ENCODE measurements around the gene AP1M2. TPM values are rescaled to one million over a fixed set of nuclear protein-coding genes. Genes with fewer than 3 reads are reported as not detected.
A peak's percentile ranks its signal among the peaks of the same experiment; 100 is the strongest.
"Not testable (repeated sequence)": the region's sequence is repeated elsewhere in the genome, so short reads cannot be mapped to it uniquely, and the experiment has no call there.

The AP1M2 gene
- polyA plus RNA-seq, 2 of the 4 experiments (the other 2 are of a cell fraction) = 17.4 to 53.1 TPM

DNA sequence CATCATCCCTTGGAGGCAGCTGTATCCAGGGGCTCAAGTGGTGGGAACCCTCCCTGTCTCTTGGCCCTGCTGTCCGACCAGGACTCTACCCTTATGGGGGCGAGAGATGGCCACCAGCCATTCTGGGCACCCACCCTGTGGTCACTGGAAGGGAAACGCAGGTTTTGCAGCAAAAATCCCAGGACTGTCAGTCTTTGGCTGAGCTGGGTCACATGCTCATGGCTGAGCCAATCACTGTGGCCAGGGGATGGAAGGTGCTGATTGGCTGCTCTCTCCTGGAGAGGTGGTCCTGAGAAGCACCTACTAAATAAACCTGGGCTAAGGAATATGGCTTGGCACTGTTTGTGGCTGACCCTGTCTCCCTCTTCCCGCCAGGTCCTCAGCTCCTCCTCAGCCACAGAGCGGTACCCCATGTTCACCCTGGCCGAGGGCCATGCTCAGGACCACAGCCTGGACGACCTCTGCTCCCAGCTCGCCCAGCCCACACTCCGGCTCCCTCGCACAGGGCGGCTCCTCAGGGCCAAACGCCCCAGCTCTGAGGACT lies 34.5 kb downstream of the AP1M2 start:
- H3K9me3 ChIP-seq = no peaks in the 10 kb centered on the region
- CTCF ChIA-PET = interaction anchor here (0.8 to 4.2 kb wide), 6 partner anchors 11 to 42 kb away, joined by 3 to 26 read pairs (median 4); partner anchors contain the start of gene KRI1
- 0 out of 2 replicates have a peak, but pooled peaks have one; percentile 20 for TF ChIP-seq RARB (CRISPR knock-in tag; IDR thresholded peaks at IDR 0.05)
- TF ChIP-seq, protein P1, sequence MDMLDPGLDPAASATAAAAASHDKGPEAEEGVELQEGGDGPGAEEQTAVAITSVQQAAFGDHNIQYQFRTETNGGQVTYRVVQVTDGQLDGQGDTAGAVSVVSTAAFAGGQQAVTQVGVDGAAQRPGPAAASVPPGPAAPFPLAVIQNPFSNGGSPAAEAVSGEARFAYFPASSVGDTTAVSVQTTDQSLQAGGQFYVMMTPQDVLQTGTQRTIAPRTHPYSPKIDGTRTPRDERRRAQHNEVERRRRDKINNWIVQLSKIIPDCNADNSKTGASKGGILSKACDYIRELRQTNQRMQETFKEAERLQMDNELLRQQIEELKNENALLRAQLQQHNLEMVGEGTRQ (IDR thresholded peaks at IDR 0.05) = peak; percentile 71
- no peak for TF ChIP-seq MAFK (IDR thresholded peaks at IDR 0.05; ENCODE audit: partially characterized antibody)
- FAIRE-seq (no peak), DNase-seq (ENCODE audit: low read depth in 1 of 2, low spot score in 1 of 2) (peak; percentile 48), ATAC-seq (peak; percentile 49 to 86; a peak in 5 of 6 replicates)
- no peak overlapping the region for H3K27ac ChIP-seq
- POLR2A ChIA-PET = interaction anchor here (0.5 to 0.6 kb wide), 2 partner anchors 9 to 24 kb away, joined by 4 to 5 read pairs; no protein-coding TSS in a partner anchor
- no peak overlapping the region for H3K4me3 ChIP-seq
- 89% methylated on average over 10 of the region's 12 CpGs for WGBS (ENCODE audit: missing lambda C conversion rate)
- no peaks in the 10 kb centered on the region for H3K4me1 ChIP-seq
- H3K4me2 ChIP-seq = no peak overlapping the region

DNA sequence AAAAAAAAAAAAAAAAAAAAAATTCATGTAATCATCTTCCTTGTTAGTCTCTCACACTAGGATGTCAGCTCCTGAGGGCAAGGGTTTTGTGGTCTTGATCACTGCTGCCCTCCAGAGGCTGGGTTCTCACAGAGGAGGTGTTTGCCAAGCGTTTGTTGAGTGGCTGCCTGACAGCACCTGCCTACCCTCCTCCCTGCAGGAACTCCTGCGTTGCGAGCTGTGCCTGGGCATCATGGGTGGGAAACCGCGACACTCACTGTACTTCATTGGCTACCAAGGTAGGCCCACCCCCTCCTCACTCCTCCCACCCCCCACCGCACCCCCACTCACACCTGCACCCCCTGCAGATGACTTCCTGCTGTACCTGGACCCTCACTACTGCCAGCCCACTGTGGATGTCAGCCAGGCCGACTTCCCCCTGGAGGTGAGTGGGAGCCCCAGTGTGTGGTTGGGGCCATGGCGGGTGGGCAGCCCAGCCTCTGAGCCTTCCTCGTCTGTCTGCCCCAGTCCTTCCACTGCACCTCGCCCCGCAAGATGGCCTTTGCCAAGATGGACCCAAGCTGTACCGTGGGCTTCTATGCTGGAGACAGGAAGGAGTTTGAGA lies 35.3 kb downstream of the AP1M2 start:
- DNase-seq (ENCODE audit: low read depth in 1 of 2, low spot score in 1 of 2) = peak in 1 of 2 experiments; percentile 72
- no peak overlapping the region for H3K4me3 ChIP-seq
- H3K27ac ChIP-seq = no peak overlapping the region
- FAIRE-seq = no peak
- TF ChIP-seq RAD21 (conservative IDR thresholded peaks at IDR 0.05 in 1 of 2, IDR thresholded peaks at IDR 0.05 in 1 of 2) = peak; percentile 26 to 40; a peak in 2 of 5 replicates
- no peak for TF ChIP-seq TFCP2L1 (CRISPR knock-in tag; IDR thresholded peaks at IDR 0.05)
- TF ChIP-seq MAZ (IDR thresholded peaks at IDR 0.05; ENCODE audit: borderline replicate concordance, low read depth, low read length) = no peak
- no peak for TF ChIP-seq CHD2 (IDR thresholded peaks at IDR 0.05; ENCODE audit: low read length, partially characterized antibody)
- TF ChIP-seq ZC3H11A (IDR thresholded peaks at IDR 0.05) = no peak
- TF ChIP-seq, protein P2, sequence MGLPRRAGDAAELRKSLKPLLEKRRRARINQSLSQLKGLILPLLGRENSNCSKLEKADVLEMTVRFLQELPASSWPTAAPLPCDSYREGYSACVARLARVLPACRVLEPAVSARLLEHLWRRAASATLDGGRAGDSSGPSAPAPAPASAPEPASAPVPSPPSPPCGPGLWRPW (IDR thresholded peaks at IDR 0.05) = no peak
- CTCF ChIA-PET = interaction anchor here (0.8 to 4.2 kb wide), 7 partner anchors 10 to 148 kb away, joined by 3 to 26 read pairs (median 5); partner anchors contain the start of gene KRI1
- POLR2A ChIA-PET = no interaction called here
- no peaks in the 10 kb centered on the region for H3K9me3 ChIP-seq
- no peak overlapping the region for H3K4me2 ChIP-seq
- WGBS (ENCODE audit: missing lambda C conversion rate) = 84% methylated on average over 7 of the region's 12 CpGs
- no peaks in the 10 kb centered on the region for H3K4me1 ChIP-seq
- ATAC-seq = peak; percentile 64 to 75; a peak in 5 of 6 replicates

DNA sequence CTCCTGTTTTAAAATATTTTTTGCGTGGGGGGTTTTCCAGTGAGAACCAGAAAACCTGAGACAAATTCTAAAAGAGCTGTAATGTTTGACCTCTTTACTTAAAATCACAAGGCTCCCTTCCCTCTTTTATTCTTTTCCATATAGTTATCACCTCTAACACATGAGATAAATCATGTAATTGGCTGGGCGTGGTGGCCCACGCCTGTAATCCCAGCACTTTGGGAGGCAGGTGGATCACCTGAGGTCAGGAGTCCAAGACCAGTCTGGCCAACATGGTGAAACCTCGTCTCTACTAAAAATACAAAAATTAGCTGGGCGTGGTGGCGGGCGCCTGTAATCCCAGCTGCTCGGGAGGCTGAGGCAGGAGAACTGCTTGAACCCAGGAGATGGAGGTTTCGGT lies 36.1 kb downstream of the AP1M2 start:
- H3K4me3 ChIP-seq; H3K9me3 ChIP-seq; H3K4me2 ChIP-seq; POLR2A ChIA-PET; ATAC-seq; DNase-seq (ENCODE audit: low read depth in 1 of 2, low spot score in 1 of 2); H3K27ac ChIP-seq; H3K4me1 ChIP-seq; FAIRE-seq: not testable (repeated sequence)
- 91% methylated on average over 9 of the region's 9 CpGs for WGBS (ENCODE audit: missing lambda C conversion rate)
- CTCF ChIA-PET = interaction anchor here (1.0 to 4.2 kb wide), 5 partner anchors 9 to 147 kb away, joined by 3 to 26 read pairs (median 5); partner anchors contain the start of gene KRI1

DNA sequence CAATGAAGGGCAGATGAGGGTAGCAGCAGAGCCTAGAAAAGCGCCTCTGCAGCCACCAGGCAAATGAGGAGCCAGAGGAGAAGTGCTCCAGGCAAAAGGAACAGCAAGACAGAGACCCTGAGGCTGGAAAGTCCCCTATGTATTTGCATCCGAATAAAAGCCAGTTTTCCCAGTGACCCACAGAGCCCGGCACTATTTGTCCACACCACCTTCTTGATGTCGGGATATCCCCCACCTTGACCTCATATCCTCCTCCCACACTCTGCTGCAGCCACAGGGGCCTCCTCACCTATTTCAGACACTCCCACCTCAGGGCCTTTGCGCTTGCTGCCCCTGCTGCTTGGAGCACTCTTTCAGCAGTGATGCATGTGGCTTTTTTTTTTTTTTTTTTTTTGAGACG lies 36.8 kb downstream of the AP1M2 start:
- ChIA-PET POLR2A (no interaction called here), CTCF (interaction anchor here (1.2 to 4.2 kb wide), 3 partner anchors 9 to 146 kb away, joined by 5 to 26 read pairs (median 6); no protein-coding TSS in a partner anchor)
- no peak for ATAC-seq
- H3K4me3 ChIP-seq = no peak overlapping the region
- H3K9me3 ChIP-seq = no peaks in the 10 kb centered on the region
- DNase-seq (ENCODE audit: low read depth in 1 of 2, low spot score in 1 of 2) = no peak
- 94% methylated on average over 6 of the region's 6 CpGs for WGBS (ENCODE audit: missing lambda C conversion rate)
- H3K27ac ChIP-seq = no peak overlapping the region
- no peak overlapping the region for H3K4me2 ChIP-seq
- FAIRE-seq = no peak
- no peaks in the 10 kb centered on the region for H3K4me1 ChIP-seq
- TF ChIP-seq RCOR1 (IDR thresholded peaks at IDR 0.05; ENCODE audit: low read depth, low read length) (no peak), FOXS1 (CRISPR knock-in tag; IDR thresholded peaks at IDR 0.05) (no peak), CBX8 (IDR thresholded peaks at IDR 0.05) (no peak), HEYL (CRISPR knock-in tag; IDR thresholded peaks at IDR 0.05) (no peak), CEBPB (IDR thresholded peaks at IDR 0.05) (no peak), JUN (IDR thresholded peaks at IDR 0.05) (no peak), RNF2 (IDR thresholded peaks at IDR 0.05; ENCODE audit: borderline replicate concordance, low read depth) (no peak), NFE2L2 (conservative IDR thresholded peaks at IDR 0.05; ENCODE audit: low read length) (no peak), RFX5 (IDR thresholded peaks at IDR 0.05) (no peak), RARB (CRISPR knock-in tag; IDR thresholded peaks at IDR 0.05) (no peak), FOSB (CRISPR knock-in tag; IDR thresholded peaks at IDR 0.05) (no peak), CHD2 (IDR thresholded peaks at IDR 0.05; ENCODE audit: low read length, partially characterized antibody) (no peak), MYC (IDR thresholded peaks at IDR 0.05; ENCODE audit: borderline replicate concordance, low read length) (no peak)
- TF ChIP-seq, protein P1 (IDR thresholded peaks at IDR 0.05) = no peak
- TF ChIP-seq, protein P3, sequence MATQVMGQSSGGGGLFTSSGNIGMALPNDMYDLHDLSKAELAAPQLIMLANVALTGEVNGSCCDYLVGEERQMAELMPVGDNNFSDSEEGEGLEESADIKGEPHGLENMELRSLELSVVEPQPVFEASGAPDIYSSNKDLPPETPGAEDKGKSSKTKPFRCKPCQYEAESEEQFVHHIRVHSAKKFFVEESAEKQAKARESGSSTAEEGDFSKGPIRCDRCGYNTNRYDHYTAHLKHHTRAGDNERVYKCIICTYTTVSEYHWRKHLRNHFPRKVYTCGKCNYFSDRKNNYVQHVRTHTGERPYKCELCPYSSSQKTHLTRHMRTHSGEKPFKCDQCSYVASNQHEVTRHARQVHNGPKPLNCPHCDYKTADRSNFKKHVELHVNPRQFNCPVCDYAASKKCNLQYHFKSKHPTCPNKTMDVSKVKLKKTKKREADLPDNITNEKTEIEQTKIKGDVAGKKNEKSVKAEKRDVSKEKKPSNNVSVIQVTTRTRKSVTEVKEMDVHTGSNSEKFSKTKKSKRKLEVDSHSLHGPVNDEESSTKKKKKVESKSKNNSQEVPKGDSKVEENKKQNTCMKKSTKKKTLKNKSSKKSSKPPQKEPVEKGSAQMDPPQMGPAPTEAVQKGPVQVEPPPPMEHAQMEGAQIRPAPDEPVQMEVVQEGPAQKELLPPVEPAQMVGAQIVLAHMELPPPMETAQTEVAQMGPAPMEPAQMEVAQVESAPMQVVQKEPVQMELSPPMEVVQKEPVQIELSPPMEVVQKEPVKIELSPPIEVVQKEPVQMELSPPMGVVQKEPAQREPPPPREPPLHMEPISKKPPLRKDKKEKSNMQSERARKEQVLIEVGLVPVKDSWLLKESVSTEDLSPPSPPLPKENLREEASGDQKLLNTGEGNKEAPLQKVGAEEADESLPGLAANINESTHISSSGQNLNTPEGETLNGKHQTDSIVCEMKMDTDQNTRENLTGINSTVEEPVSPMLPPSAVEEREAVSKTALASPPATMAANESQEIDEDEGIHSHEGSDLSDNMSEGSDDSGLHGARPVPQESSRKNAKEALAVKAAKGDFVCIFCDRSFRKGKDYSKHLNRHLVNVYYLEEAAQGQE (IDR thresholded peaks at IDR 0.05) = no peak
- TF ChIP-seq, protein P4, sequence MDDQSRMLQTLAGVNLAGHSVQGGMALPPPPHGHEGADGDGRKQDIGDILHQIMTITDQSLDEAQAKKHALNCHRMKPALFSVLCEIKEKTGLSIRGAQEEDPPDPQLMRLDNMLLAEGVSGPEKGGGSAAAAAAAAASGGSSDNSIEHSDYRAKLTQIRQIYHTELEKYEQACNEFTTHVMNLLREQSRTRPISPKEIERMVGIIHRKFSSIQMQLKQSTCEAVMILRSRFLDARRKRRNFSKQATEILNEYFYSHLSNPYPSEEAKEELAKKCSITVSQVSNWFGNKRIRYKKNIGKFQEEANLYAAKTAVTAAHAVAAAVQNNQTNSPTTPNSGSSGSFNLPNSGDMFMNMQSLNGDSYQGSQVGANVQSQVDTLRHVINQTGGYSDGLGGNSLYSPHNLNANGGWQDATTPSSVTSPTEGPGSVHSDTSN (IDR thresholded peaks at IDR 0.05) = no peak
